GM12873 (cell line): ENCODE measurements around the gene FBXW11.

Source experiments
- TF ChIP-seq, protein P1 (sequence below): IDR thresholded peaks from 2 replicates; pipeline ENCODE4 v1.5.1; 2012; ENCODE audit warnings: low read depth, mild to moderate bottlenecking, moderate library complexity, low read length, control low read depth; ENCODE audit not compliant: insufficient read depth; ENCODE audit errors: missing control alignments

FBXW11 gene

DNA sequence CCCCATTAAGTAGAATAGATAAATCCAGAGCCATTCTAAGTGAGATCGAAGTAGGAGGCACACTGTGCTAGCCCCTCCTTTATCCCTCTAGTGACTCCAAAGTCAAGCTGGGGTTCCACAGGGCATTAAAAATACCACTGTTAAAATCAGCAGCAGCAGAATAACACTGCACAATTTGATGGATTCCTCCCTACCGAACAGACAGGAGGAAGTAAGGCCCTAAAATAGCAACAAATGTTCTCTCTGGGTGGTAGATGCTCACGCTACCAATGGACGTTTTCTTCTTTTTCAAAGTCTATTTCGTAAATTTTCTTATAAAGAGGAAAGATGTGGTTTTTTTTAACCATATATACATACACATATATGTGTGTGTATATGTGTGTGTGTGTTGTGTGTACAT, 54.4 kb downstream of the FBXW11 start:
- TF ChIP-seq, protein P1, sequence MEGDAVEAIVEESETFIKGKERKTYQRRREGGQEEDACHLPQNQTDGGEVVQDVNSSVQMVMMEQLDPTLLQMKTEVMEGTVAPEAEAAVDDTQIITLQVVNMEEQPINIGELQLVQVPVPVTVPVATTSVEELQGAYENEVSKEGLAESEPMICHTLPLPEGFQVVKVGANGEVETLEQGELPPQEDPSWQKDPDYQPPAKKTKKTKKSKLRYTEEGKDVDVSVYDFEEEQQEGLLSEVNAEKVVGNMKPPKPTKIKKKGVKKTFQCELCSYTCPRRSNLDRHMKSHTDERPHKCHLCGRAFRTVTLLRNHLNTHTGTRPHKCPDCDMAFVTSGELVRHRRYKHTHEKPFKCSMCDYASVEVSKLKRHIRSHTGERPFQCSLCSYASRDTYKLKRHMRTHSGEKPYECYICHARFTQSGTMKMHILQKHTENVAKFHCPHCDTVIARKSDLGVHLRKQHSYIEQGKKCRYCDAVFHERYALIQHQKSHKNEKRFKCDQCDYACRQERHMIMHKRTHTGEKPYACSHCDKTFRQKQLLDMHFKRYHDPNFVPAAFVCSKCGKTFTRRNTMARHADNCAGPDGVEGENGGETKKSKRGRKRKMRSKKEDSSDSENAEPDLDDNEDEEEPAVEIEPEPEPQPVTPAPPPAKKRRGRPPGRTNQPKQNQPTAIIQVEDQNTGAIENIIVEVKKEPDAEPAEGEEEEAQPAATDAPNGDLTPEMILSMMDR, result no peak

DNA sequence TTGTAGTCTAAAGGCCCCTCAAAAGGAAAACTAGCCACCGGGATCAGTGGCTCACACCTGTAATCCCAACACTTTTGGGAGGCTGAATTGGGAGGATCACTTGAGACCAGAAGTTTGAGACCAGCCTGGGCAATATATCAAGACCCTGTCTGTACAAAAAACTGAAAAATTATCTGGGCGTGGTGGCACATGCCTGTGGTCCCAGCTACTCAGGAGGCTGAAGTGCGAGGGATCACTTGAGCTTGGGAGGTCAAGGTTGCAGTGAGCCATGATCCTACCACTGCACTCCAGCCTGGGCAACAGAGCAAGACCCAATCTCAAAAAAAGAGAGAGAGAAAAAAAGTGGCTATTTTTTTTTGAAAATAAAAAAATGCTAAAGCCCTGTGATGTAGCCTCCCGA, 55.2 kb downstream of the FBXW11 start:
- TF ChIP-seq, protein P1, result no peak

DNA sequence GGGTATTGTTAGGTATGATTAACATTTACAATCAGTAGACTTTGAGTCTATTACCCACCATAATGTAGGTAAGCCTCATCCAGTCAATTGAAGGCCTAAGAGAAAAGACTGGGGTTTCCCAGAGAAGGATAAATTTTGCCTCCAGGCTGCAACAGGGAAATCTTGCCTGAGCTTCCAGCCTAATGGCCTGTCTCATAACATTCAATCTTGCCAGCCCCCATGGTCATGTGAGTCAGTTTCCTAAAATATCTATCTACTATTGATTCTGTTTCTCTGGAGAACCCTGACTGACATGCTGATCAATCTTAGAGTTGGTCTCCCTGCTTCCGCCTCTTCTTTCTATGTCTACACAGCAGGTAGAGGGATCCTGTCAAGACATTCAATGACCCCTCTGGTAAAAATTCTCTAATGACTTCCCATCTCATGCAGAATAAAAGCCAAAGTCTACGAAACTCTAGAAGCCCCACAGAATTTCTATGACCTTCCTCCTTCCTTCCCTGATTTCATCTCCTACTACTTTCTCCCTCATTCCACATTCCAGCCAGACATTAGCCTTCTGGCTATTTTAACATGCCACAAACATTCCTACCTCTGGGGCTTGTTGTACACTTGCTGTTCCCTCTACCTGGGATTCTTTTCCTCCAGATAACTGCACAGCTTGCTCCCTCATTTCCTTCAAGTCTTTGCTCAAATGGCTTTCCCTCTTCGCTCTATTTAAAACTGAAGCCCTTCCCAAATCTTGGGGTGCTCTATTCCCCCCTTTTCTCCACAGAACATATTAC, 60.2 kb downstream of the FBXW11 start:
- TF ChIP-seq, protein P1, result no peak

DNA sequence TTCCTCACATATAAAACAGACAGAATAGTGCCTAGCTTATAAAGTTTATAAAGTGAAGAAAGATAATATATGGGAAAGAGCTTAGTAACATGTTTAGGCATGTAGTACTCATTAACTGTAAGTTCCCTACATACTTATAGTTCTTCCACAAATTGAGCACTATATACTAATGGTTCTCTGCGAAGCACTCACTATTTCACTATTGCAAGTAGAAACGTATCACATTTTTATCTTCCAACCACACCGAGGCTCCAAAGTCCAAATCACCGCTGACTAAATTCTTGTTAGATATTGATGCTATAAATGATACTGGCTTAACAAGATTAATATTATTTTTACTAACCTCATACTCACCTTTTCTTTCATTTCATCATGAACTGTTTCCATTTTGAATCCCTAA, 61.0 kb downstream of the FBXW11 start:
- TF ChIP-seq, protein P1, result no peak

DNA sequence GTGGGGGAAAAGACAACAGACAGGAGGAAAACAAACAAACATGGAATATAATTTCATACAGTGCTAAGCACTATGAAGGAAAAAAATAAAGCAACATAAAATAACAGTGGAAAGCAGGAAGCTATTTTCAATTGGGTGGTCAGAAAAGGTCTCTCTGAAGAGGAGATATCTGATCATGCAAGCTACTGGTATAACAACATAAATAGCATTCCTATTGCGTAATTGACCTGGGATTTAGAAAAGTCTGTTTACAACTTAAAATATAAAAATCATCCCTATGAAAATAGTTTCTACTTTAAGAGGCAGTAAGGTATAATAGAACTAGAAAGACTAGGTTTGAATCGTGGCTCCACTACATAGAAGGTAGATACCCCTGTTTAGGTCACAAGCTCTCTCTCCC, 61.4 kb downstream of the FBXW11 start:
- TF ChIP-seq, protein P1, result no peak

DNA sequence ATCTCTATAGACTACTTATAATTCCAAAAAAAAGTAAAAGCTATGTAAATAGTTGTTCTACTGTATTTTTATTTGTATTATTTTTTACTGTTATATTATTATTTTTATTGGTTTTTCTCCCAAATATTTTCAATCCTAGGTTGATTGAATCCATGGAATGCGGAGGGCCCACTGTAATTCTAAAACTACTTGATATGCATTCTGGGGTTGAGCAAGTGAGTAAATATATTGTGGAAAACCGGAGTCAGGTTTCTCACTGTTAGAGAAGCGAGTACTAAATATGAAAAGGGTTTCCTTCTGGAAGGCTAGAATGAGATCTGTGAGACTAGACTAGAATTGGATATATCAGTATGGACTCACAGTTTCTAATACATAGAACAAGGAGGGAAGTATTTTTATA, 66.5 kb downstream of the FBXW11 start:
- TF ChIP-seq, protein P1, result no peak

- TF ChIP-seq, protein P1, result no peak
These were observed 68.1 kb downstream of the FBXW11 start for GRCh38 chr5:171938358-171938757.
